Prostate gland (tissue), 2 donors: ENCODE measurements around the gene PPP6C.

ENCODE experiments used
- CTCF ChIP-seq, 4 experiments: fragments of 200-600 bp in 2 of 4; fragments of 450-650 bp in 2 of 4; sonication (generic) in 2 of 4; IDR thresholded peaks; 1 replicate in 3 of 4; 2 replicates in 1 of 4; pipeline ENCODE4 v1.5.1; 2016 to 2019; ENCODE audit warnings: antibody characterized with exemption in 4 of 4, mild to moderate bottlenecking in 2 of 4, moderate library complexity in 2 of 4
- POLR2A ChIP-seq: fragments of 450-650 bp; IDR thresholded peaks from one replicate; pipeline ENCODE4 v1.6.1; 2016; ENCODE audit warnings: antibody characterized with exemption, mild to moderate bottlenecking
- POLR2AphosphoS5 ChIP-seq: sonication (generic); formaldehyde crosslinking; IDR thresholded peaks from one replicate; pipeline ENCODE4 v1.6.1; 2017; ENCODE audit warnings: antibody characterized with exemption

DNA sequence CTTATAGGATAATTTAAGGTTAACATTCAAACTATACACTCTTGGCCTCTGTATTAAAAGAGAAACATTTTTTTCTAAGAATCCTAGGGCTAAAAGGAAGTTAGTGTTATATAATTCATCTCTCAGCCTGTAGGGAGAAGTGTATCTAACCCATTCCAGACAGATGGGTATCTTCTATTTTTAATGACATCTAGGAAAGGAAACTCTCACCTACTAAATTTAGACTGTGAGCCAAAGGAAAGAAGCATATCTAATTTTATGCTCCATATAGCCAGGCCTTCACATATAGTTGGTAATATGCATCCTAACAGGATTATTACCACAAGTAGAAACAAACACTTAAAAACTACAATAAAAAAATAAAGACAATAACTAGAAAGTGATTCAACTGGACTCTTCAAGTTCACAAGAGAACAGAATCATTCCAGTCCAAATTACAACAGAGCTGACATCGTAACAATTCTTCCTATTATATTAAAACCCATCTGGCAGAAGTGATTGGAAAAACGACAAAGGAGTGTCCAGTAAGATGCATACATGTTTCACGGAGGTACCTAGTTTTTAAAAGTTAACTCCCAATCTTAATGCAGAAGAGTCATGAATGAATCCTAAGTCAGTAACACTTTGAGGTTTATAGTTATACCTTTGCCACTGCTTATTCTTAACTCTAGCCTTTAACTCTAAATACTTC is 85.7 kb downstream of the PPP6C start:
- TF ChIP-seq CTCF (IDR thresholded peaks at IDR 0.05): no peak
- TF ChIP-seq POLR2AphosphoS5: no peak
- no peak for TF ChIP-seq POLR2A
